Erythroblast (primary cell): ENCODE results near the gene RNU1-4.
"Not testable (repeated sequence)": the region's sequence is repeated elsewhere in the genome, so short reads cannot be mapped to it uniquely, and the experiment has no call there.

Source experiments
- GATA1 ChIP-seq: IDR thresholded peaks from 2 replicates; pipeline ENCODE4 v1.6.1; 2011; ENCODE audit warnings: low read depth, mild to moderate bottlenecking, control low read depth, low read length, moderate library complexity
- POLR2A ChIP-seq: IDR thresholded peaks from 2 replicates; pipeline ENCODE4 v1.6.1; 2011; ENCODE audit warnings: mild to moderate bottlenecking, low read length

DNA sequence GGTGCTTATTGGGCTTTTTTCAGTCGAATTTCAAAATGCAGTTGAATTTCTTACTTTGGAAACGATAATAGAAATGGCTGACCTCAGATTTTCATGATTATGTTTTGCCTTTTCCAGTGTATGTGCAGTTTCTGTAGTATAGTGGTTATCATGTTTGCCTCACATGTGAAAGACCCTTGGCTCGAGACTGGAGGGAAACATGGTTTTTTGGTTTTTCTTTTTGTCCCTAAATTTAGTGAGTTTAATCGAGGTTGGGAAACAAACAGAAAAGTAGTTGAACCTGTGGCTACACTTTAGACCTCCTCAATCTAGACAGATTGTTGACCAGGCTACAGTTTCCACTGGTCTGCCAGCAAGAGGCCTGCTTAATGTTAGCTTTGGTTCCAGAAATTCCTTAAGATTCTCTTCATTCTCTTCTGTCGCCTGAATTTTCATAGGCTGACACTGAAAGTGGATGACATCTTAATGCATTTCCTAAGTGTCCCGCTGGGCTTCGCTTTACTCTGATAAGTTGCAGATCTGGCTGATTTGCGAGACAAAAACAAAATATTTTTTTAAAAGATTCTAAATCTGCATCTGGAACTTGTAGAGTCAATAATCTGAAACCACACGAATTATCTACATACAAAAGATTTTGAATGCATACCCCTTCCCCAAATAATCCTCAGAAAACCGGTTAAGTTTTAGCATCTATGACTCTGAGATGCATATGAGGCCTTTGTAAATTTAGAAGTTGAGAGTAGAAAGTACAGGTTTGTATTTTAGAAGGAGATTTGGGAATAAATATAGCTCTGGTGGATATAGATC is 14.7 kb upstream of the RNU1-4 start:
- not testable (repeated sequence) for TF ChIP-seq POLR2A, GATA1
